GM23248 (cell line): ENCODE data around the gene STX16. TPM values are rescaled to one million over a fixed set of nuclear protein-coding genes. Genes with fewer than 3 reads are reported as not detected.

Source experiments
- DNase-seq: peaks from one replicate; pipeline ENCODE4 v3.0.0-alpha.2; 2015
- H2AFZ ChIP-seq: fragments of 200-600 bp; sonication (generic); 2 replicates; pipeline ENCODE4 v1.6.1; 2016; ENCODE audit warnings: antibody characterized with exemption
- H3F3A ChIP-seq: fragments of 200-600 bp; sonication (generic); 2 replicates; pipeline ENCODE4 v1.6.1; 2016; ENCODE audit warnings: mild to moderate bottlenecking, antibody characterized with exemption, mixed run types; ENCODE audit not compliant: insufficient read depth
- H3K27ac ChIP-seq: fragments of 200-600 bp; sonication (generic); 2 replicates; pipeline ENCODE4 v1.5.1; 2016; ENCODE audit warnings: mild to moderate bottlenecking
- H3K27me3 ChIP-seq: fragments of 200-600 bp; sonication (generic); replicated peaks from 2 replicates; pipeline ENCODE4 v1.6.1; 2016; ENCODE audit warnings: mild to moderate bottlenecking; ENCODE audit not compliant: insufficient read depth
- H3K36me3 ChIP-seq: fragments of 200-600 bp; sonication (generic); 2 replicates; pipeline ENCODE4 v1.6.1; 2016; ENCODE audit warnings: low read depth, mild to moderate bottlenecking
- H3K4me1 ChIP-seq: fragments of 200-600 bp; sonication (generic); 2 replicates; pipeline ENCODE4 v1.6.1; 2016; ENCODE audit warnings: mild to moderate bottlenecking; ENCODE audit not compliant: insufficient read depth
- H3K4me2 ChIP-seq: fragments of 200-600 bp; sonication (generic); one replicate; pipeline ENCODE4 v1.6.1; 2016; ENCODE audit warnings: mild to moderate bottlenecking; ENCODE audit not compliant: unreplicated experiment
- H3K4me3 ChIP-seq: fragments of 200-600 bp; sonication (generic); 2 replicates; pipeline ENCODE4 v1.5.1; 2016; ENCODE audit warnings: mild to moderate bottlenecking
- H3K79me2 ChIP-seq: fragments of 200-600 bp; sonication (generic); 2 replicates; pipeline ENCODE4 v1.6.1; 2016; ENCODE audit warnings: mild to moderate bottlenecking; ENCODE audit not compliant: insufficient read depth
- H3K9ac ChIP-seq: fragments of 200-600 bp; sonication (generic); 2 replicates; pipeline ENCODE4 v1.6.1; 2016; ENCODE audit warnings: mild to moderate bottlenecking
- H3K9me2 ChIP-seq: fragments of 200-600 bp; sonication (generic); 2 replicates; pipeline ENCODE4 v1.6.1; 2016; ENCODE audit warnings: mixed run types, mild to moderate bottlenecking, moderate library complexity; ENCODE audit not compliant: insufficient read depth
- H3K9me3 ChIP-seq: fragments of 200-600 bp; sonication (generic); one replicate; pipeline ENCODE4 v1.6.1; 2017; ENCODE audit warnings: low read depth
- H4K20me1 ChIP-seq: fragments of 200-600 bp; sonication (generic); 2 replicates; pipeline ENCODE4 v1.6.0; 2016; ENCODE audit not compliant: insufficient read depth
- EZH2 ChIP-seq: fragments of 200-600 bp; sonication (generic); IDR thresholded peaks from 2 replicates; pipeline ENCODE4 v1.6.1; 2018; ENCODE audit warnings: antibody characterized with exemption, mild to moderate bottlenecking; ENCODE audit not compliant: insufficient read depth, poor library complexity, severe bottlenecking
- EZH2phosphoT487 ChIP-seq: fragments of 200-600 bp; sonication (generic); IDR thresholded peaks from 2 replicates; pipeline ENCODE4 v1.6.1; 2018; ENCODE audit warnings: antibody characterized with exemption, moderate library complexity, mild to moderate bottlenecking, low read depth; ENCODE audit not compliant: insufficient read depth
- WGBS, 2 experiments: methylation state at CpG; one replicate each; pipeline ENCODE4 v1.1.6; 2015 to 2017; ENCODE audit warnings: low lambda C conversion rate in 2 of 2, low coverage in 1 of 2; ENCODE audit errors: missing lambda C conversion rate in 2 of 2; 5-methylcytosine and 5-hydroxymethylcytosine counted together
- in situ Hi-C: fragments of 300-500 bp; cut with MboI; formaldehyde crosslinking; loops from 2 replicates; pipeline ENCODE4 v1.15.0; 2020
- polyA plus RNA-seq: library from polyadenylated mRNA; unstranded; fragments of >200 nt; fragmentation: Nextera tagmentation; extraction: Ambion mirVana; gene quantifications from 2 replicates; pipeline ENCODE4 v1.2.1, GENCODE V29; 2016
- total RNA-seq: library from RNA; depleted of rRNA; stranded (reverse); fragments of >200 nt; shearing (Covaris generic); gene quantifications from 2 replicates; pipeline ENCODE4 v1.2.3, GENCODE V29; 2014

The STX16 gene
- total and polyA plus RNA-seq, 2 experiments from 2014 or later, result 17.6 to 36.9 TPM

- Histone ChIP-seq H4K20me1 (no peaks in the 10 kb centered on the region), H3K27ac (no peak overlapping the region), H3K4me2 (no peak overlapping the region), H3K9me3 (no peaks in the 10 kb centered on the region), H3K27me3 (no peaks in the 10 kb centered on the region), H3K36me3 (no peaks in the 10 kb centered on the region), H3F3A (no peaks in the 10 kb centered on the region), H3K4me1 (no peaks in the 10 kb centered on the region), H3K4me3 (no peak overlapping the region), H3K79me2 (no peaks in the 10 kb centered on the region), H3K9me2 (no peaks in the 10 kb centered on the region), H3K9ac (no peak overlapping the region), H2AFZ (no peak overlapping the region)
- no peak for DNase-seq
- in situ Hi-C loops, result no loop called here
- no peak for TF ChIP-seq EZH2phosphoT487
- TF ChIP-seq EZH2, result no peak
- 84 to 87% methylated on average over 12 to 13 of the region's 14 CpGs for WGBS, 2 experiments
These were observed 63.9 kb downstream of the STX16 start for GRCh38 chr20:58714923-58715351.

- Histone ChIP-seq H3K9ac (no peak overlapping the region), H3K79me2 (no peaks in the 10 kb centered on the region), H3K36me3 (no peaks in the 10 kb centered on the region), H3K4me2 (no peak overlapping the region), H3K4me1 (no peaks in the 10 kb centered on the region), H2AFZ (no peak overlapping the region), H3K4me3 (no peak overlapping the region), H3K27me3 (no peaks in the 10 kb centered on the region), H3K9me2 (no peaks in the 10 kb centered on the region), H3F3A (no peaks in the 10 kb centered on the region), H4K20me1 (no peaks in the 10 kb centered on the region), H3K9me3 (no peaks in the 10 kb centered on the region), H3K27ac (no peak overlapping the region)
- in situ Hi-C loops, result no loop called here
- TF ChIP-seq EZH2 (no peak), EZH2phosphoT487 (no peak)
- 76 to 85% methylated on average over 10 to 11 of the region's 11 CpGs for WGBS, 2 experiments
- no peak for DNase-seq
These were observed 64.3 kb downstream of the STX16 start for GRCh38 chr20:58715391-58715800.

- Histone ChIP-seq H3K36me3 (no peaks in the 10 kb centered on the region), H3K9me3 (no peaks in the 10 kb centered on the region), H3K9me2 (no peaks in the 10 kb centered on the region), H3K4me2 (no peak overlapping the region), H2AFZ (no peak overlapping the region), H3K4me3 (no peak overlapping the region), H3K27ac (no peak overlapping the region), H3F3A (no peaks in the 10 kb centered on the region), H3K4me1 (no peaks in the 10 kb centered on the region), H3K9ac (no peak overlapping the region), H3K27me3 (0 out of 2 replicates have a peak, but pooled peaks cover 5% of the 10 kb centered on the region), H4K20me1 (no peaks in the 10 kb centered on the region), H3K79me2 (no peaks in the 10 kb centered on the region)
- WGBS, 2 experiments, result 80 to 85% methylated on average over 18 of the region's 18 CpGs
- TF ChIP-seq EZH2 (no peak), EZH2phosphoT487 (no peak)
- DNase-seq, result no peak
- in situ Hi-C loops, result no loop called here
These were observed 64.9 kb downstream of the STX16 start for GRCh38 chr20:58715801-58716475.

- TF ChIP-seq EZH2, result no peak
- no peak for TF ChIP-seq EZH2phosphoT487
- H3K9me2 ChIP-seq, result no peaks in the 10 kb centered on the region
- no peak for DNase-seq
- H2AFZ ChIP-seq, result no peak overlapping the region
- H3K27ac ChIP-seq, result no peak overlapping the region
- H3K36me3 ChIP-seq, result no peaks in the 10 kb centered on the region
- H3K4me3 ChIP-seq, result no peak overlapping the region
- no peak overlapping the region for H3K9ac ChIP-seq
- no peaks in the 10 kb centered on the region for H4K20me1 ChIP-seq
- peaks cover 12% of the 10 kb centered on the region; the same call in 1 of the 2 replicates for H3K27me3 ChIP-seq
- no peaks in the 10 kb centered on the region for H3K9me3 ChIP-seq
- no peaks in the 10 kb centered on the region for H3K79me2 ChIP-seq
- H3K4me2 ChIP-seq, result no peak overlapping the region
- 54 to 59% methylated on average over 19 to 22 of the region's 23 CpGs for whole genome bisulfite sequencing, 2 experiments
- H3K4me1 ChIP-seq, result no peaks in the 10 kb centered on the region
- no peaks in the 10 kb centered on the region for H3F3A ChIP-seq
- in situ Hi-C loops, result no loop called here
These were observed 65.6 kb downstream of the STX16 start for GRCh38 chr20:58716476-58717277.
